Vagina (tissue), 2 donors: Measurements from ENCODE around the gene SLC4A11. TPM values are rescaled to one million over a fixed set of nuclear protein-coding genes. Genes with fewer than 3 reads are reported as not detected.

ENCODE experiments used
- DNase-seq, 2 donors: peaks; one replicate each; pipeline ENCODE4 v3.0.0-alpha.2; 2017; ENCODE audit errors: extremely low spot score in 2 of 2
- H3K27ac ChIP-seq: fragments of 200-600 bp; sonication (generic); one replicate; pipeline ENCODE4 v1.5.1; 2019
- H3K27me3 ChIP-seq: fragments of 200-600 bp; sonication (generic); one replicate; pipeline ENCODE4 v1.5.1; 2019
- H3K36me3 ChIP-seq, 2 donors: fragments of 200-600 bp; sonication (generic); one replicate each; pipeline ENCODE4 v1.5.1; 2017 to 2019
- H3K4me1 ChIP-seq: fragments of 200-600 bp; sonication (generic); one replicate; pipeline ENCODE4 v1.5.1; 2019
- H3K4me3 ChIP-seq, 2 donors: fragments of 200-600 bp; sonication (generic); 1 replicate in 1 of 2; 2 replicates in 1 of 2; pipeline ENCODE4 v1.5.1; 2016 to 2019
- H3K9me3 ChIP-seq: fragments of 200-600 bp; sonication (generic); one replicate; pipeline ENCODE4 v1.5.1; 2019
- POLR2A ChIP-seq, 2 donors: fragments of 450-650 bp; IDR thresholded peaks; one replicate each; pipeline ENCODE4 v1.6.1; 2017; ENCODE audit warnings: antibody characterized with exemption in 2 of 2, mild to moderate bottlenecking in 2 of 2, moderate library complexity in 2 of 2
- POLR2AphosphoS5 ChIP-seq, 2 donors: sonication (generic); formaldehyde crosslinking; IDR thresholded peaks; one replicate each; pipeline ENCODE4 v1.9.0; 2017; ENCODE audit warnings: antibody characterized with exemption in 2 of 2, mild to moderate bottlenecking in 2 of 2, low read depth in 1 of 2; ENCODE audit not compliant: insufficient read depth in 1 of 2
- intact Hi-C: fragments of 100-400 bp; cut with DNase I; formaldehyde crosslinking; loops from one replicate; pipeline ENCODE4 v1.15.1; 2023
- total RNA-seq: library from RNA; depleted of rRNA; stranded (reverse); fragments of >200 nt; gene quantifications from one replicate; pipeline ENCODE4 v1.2.3, GENCODE V29; 2016
- TF ChIP-seq, protein P1 (sequence below), 3 experiments: fragments of 450-650 bp in 2 of 3; fragments of 200-600 bp in 1 of 3; sonication (generic) in 1 of 3; IDR thresholded peaks; one replicate each; pipeline ENCODE4 v1.5.1; 2017 to 2019; ENCODE audit warnings: antibody characterized with exemption in 3 of 3, mild to moderate bottlenecking in 2 of 3, moderate library complexity in 2 of 3

Gene SLC4A11
- total RNA-seq, 1 donor from 2014 or later = 4.9 TPM

DNA sequence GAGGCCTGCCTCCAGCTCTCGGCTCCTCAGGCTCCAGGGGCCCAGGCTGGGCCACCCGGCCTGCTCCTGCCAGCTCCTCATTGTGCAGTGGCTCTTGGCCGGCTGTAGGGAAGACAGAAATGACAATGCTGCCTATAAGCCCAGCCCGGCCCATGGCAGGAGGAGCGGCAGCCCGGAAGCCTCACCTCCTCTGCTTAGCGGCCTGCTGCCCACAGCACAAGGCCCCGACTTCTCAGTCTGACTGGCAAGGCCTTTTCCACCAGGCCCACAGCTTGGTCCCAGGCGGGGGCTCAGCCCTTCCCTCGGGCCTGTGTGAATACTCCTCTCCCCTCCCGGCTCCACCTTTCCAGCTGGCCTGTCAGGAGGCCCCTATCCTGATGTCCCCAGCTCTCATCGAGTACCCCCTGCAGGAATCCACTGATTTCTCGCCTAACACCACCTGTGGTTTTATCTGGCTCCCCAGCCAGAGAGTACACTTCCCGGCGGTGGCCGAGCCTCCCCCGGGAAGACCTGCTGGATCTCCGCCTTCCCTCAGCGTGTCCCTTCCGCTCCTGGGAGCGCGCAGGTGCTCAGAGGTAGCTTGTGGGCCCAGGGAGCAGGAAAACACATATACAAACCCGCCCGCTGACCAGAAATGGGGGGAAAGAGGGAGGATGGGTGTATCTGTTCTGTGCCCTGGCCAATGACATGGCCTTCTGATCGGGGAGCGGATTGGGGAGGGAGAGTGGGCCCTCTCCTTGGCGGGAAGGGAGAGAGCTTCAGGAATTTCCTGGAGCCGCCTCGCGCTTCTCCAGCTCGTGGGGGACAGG lies 35.5 kb downstream of the SLC4A11 start:
- H3K27me3 ChIP-seq = no peaks in the 10 kb centered on the region
- no peak for DNase-seq
- intact Hi-C loops = loop anchor here (1.0 kb wide), 1 partner anchor 46 kb away; no protein-coding TSS in a partner anchor
- peak overlapping the region; percentile 59 to 93 for H3K4me3 ChIP-seq
- TF ChIP-seq POLR2AphosphoS5 (IDR thresholded peaks at IDR 0.05; ENCODE audit: insufficient read depth in 1 of 2, low read depth in 1 of 2) (no peak), POLR2A (IDR thresholded peaks at IDR 0.05) (no peak)
- TF ChIP-seq, protein P1, sequence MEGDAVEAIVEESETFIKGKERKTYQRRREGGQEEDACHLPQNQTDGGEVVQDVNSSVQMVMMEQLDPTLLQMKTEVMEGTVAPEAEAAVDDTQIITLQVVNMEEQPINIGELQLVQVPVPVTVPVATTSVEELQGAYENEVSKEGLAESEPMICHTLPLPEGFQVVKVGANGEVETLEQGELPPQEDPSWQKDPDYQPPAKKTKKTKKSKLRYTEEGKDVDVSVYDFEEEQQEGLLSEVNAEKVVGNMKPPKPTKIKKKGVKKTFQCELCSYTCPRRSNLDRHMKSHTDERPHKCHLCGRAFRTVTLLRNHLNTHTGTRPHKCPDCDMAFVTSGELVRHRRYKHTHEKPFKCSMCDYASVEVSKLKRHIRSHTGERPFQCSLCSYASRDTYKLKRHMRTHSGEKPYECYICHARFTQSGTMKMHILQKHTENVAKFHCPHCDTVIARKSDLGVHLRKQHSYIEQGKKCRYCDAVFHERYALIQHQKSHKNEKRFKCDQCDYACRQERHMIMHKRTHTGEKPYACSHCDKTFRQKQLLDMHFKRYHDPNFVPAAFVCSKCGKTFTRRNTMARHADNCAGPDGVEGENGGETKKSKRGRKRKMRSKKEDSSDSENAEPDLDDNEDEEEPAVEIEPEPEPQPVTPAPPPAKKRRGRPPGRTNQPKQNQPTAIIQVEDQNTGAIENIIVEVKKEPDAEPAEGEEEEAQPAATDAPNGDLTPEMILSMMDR (IDR thresholded peaks at IDR 0.05) = no peak
- peaks cover 0 to 30% of the 10 kb centered on the region in 2 donors for H3K36me3 ChIP-seq
- no peaks in the 10 kb centered on the region for H3K9me3 ChIP-seq
- H3K27ac ChIP-seq = peak overlapping the region; percentile 75
- H3K4me1 ChIP-seq = peaks cover 23% of the 10 kb centered on the region

DNA sequence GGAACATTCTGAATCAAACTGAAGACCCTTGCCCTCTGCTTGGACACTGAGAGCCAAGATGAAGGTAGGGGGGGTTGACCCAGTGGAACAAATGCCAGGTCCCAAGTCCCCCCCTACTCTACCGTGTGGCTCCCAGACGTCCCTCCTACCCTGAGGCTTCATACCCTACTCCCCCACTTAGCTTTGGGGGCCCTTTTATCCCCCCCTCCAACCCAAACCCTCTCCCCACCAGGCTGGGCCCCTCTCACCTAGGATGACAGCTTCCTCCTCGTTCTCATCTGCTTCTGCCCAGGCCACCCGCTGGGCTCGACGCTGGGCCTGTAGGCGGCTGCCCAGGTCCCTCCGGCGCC lies 36.0 kb downstream of the SLC4A11 start:
- Histone ChIP-seq H3K4me1 (peaks cover 17% of the 10 kb centered on the region), H3K27me3 (no peaks in the 10 kb centered on the region), H3K27ac (peak overlapping the region; percentile 75), H3K36me3 (peaks cover 0 to 30% of the 10 kb centered on the region in 2 donors), H3K9me3 (no peaks in the 10 kb centered on the region), H3K4me3 (peak overlapping the region; percentile 59 to 93)
- TF ChIP-seq POLR2AphosphoS5 (IDR thresholded peaks at IDR 0.05; ENCODE audit: insufficient read depth in 1 of 2, low read depth in 1 of 2) (no peak), POLR2A (IDR thresholded peaks at IDR 0.05) (no peak)
- TF ChIP-seq, protein P1 (IDR thresholded peaks at IDR 0.05) = no peak
- no peak for DNase-seq
- intact Hi-C loops = loop anchor here (1.0 kb wide), 1 partner anchor 46 kb away; no protein-coding TSS in a partner anchor

DNA sequence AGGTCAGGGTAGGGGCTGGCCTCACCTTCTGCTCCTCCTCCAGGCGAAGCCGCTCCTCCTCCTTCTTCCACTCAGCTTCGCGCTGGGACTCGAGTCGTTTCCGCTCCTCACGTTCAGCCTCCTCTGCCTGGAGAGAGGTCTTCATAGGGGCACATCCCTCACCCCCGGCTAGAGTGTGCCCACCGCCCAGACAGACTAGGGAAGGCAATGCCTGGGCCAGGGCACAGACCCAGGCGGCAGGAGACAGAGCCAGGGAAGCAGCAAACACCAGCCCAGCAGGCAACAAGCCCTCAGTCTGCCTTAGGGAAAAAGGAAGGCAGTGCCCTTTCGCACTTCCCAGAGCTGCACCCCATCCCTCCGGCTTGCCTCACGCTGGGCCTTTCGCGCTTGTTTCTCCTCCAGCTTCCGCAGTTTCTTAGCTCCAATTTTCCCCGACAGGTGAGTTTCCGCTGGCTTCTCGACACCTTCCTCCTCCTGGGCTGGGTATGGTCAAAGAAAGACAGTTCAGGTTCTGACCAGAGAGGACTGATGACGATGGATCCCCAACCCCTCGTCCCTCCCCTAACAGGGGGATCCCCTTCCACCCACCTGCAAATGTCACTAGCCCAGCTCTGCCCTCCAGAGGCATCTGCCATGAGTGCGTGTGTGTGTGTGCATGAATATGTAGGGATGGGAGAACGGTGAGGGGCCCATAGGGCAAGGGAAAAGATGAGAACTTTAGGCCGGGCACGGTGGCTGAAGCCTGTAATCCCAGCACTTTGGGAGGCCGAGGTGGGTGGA lies 38.8 kb downstream of the SLC4A11 start:
- intact Hi-C loops = no loop called here
- Histone ChIP-seq H3K27ac (no peak overlapping the region), H3K36me3 (peaks cover 0 to 54% of the 10 kb centered on the region in 2 donors), H3K9me3 (no peaks in the 10 kb centered on the region), H3K4me1 (peaks cover 17% of the 10 kb centered on the region), H3K4me3 (no peak overlapping the region), H3K27me3 (no peaks in the 10 kb centered on the region)
- DNase-seq = no peak
- TF ChIP-seq POLR2AphosphoS5 (IDR thresholded peaks at IDR 0.05; ENCODE audit: insufficient read depth in 1 of 2, low read depth in 1 of 2) = no peak

DNA sequence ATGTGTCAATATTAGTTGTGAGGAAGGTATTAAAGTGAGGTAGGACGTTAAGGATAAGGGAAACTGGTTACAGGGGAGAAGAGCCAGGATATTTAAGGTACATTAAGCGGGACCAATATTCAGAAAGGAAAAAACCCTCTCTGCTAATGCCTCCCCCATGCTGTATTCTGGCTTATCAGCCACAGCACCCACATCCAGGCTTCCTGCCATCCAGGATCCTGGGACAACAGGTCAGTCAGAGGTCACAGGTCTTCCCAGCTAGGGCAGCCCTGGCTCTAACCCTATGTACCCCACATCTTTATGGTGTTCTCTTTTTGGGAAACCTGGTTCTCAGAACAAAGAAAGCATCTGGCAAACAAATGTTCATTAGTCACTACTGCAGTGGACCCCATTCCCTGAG lies 39.8 kb downstream of the SLC4A11 start:
- peaks cover 0 to 64% of the 10 kb centered on the region in 2 donors for H3K36me3 ChIP-seq
- TF ChIP-seq, protein P1 (IDR thresholded peaks at IDR 0.05) = no peak
- TF ChIP-seq POLR2AphosphoS5 (IDR thresholded peaks at IDR 0.05; ENCODE audit: insufficient read depth in 1 of 2, low read depth in 1 of 2) = no peak
- TF ChIP-seq POLR2A (IDR thresholded peaks at IDR 0.05) = no peak
- DNase-seq = no peak
- H3K27me3 ChIP-seq = no peaks in the 10 kb centered on the region
- no peak overlapping the region for H3K27ac ChIP-seq
- H3K4me1 ChIP-seq = peaks cover 17% of the 10 kb centered on the region
- no peaks in the 10 kb centered on the region for H3K9me3 ChIP-seq
- H3K4me3 ChIP-seq = no peak overlapping the region
- intact Hi-C loops = no loop called here

DNA sequence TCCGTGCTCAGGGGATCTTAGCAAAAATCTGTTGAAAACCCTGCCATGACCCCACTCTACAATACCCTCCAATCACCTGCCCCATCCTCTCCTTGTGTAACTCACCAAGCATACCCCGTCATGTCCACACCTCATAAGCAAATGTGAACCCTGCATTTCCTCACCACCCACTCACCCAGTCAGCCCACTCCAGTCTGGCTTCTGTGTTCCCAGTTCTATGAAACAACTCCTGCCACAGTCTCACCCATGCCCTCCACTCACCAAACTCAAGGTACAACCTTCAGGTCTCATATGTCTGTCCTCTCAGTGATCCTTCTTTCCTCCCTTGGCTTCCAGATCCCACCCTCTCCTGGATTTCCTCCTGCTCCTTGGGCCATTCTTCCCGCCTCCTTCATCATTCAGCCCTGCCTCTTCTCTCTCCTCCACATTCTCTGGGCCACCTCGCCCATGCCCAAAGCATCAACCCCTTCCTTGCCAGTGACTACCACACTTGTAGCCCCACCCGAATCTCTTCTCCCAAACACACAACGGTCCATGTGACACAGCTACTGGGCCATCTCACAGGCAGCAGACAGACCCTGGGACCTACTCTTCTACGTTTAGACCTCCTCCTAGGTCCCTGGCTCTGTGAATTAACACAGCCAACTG lies 43.3 kb downstream of the SLC4A11 start:
- no peak for DNase-seq
- H3K9me3 ChIP-seq = no peaks in the 10 kb centered on the region
- no peak overlapping the region for H3K4me3 ChIP-seq
- TF ChIP-seq POLR2A (IDR thresholded peaks at IDR 0.05) (no peak), POLR2AphosphoS5 (IDR thresholded peaks at IDR 0.05; ENCODE audit: insufficient read depth in 1 of 2, low read depth in 1 of 2) (no peak)
- TF ChIP-seq, protein P1 (IDR thresholded peaks at IDR 0.05) = no peak
- peaks cover 0 to 88% of the 10 kb centered on the region in 2 donors for H3K36me3 ChIP-seq
- H3K4me1 ChIP-seq = no peaks in the 10 kb centered on the region
- no peaks in the 10 kb centered on the region for H3K27me3 ChIP-seq
- intact Hi-C loops = no loop called here
- no peak overlapping the region for H3K27ac ChIP-seq
